HG03280 (cell line): Measurements from ENCODE around the gene GLDN.

Experiments used
- ATAC-seq: cut with Tn5 transposase; IDR thresholded peaks from one replicate; pipeline ENCODE4 v1.9.1; 2021; ENCODE audit warnings: mild to moderate bottlenecking, moderate library complexity; ENCODE audit not compliant: unreplicated experiment

GLDN gene

DNA sequence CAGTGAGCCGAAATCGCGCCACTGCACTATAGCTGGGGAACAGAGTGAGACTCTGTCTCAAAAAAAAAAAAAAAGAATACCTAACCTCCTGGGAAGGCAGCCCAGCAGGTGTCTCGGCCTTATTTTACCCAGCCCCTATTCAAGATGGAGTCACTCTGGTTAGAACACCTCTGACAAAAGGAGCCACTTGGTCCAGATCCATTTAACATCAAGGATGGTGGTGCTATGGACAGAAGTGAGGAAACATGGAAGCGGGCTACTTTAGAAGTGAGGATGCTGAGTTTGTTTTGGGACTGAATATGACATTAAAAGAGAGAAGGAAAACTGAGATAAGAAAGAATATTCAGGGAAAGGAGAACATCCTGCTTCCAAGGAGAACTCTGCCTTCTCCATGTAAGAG is 14.7 kb downstream of the GLDN start:
- no peak for ATAC-seq

DNA sequence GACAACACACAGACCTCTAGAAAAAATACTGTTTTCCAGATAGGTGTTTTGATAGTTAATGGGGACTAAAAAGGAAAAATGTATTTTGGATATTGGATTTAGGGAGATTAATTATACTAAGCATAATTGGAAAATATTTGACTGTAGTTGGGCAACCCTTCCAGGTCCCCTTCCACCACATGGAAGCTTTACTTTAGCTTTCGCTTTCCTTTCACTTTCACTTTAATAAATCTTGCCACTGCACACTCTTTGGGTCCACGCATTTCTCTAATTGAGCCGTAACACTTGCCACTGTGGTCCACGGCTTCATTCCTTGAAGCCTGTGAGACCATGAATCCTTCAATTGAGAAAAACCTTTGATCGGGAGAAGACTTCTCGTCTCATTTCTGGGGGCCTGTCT is 15.5 kb downstream of the GLDN start:
- ATAC-seq = no peak

DNA sequence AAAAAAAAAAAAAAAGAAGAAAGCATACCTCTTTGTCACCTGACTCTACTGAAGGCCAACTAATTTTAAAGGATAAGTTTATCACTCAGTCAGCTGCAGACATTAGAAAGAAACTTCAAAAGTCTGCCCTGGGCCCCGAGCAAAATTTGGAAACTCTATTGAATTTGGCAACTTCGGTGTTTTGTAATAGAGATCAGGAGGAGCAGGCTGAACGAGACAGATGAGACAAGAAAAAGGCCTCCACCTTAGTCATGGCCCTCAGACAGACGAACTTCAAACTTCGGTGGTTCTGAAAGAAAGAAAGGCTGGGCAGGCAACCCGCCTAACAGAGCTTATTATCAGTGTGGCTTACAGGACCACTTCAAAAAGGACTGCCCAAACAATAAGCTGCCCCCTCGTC is 18.5 kb downstream of the GLDN start:
- ATAC-seq = no peak

- ATAC-seq = no peak
These were observed 21.9 kb downstream of the GLDN start for GRCh38 chr15:51363383-51363782.

- no peak for ATAC-seq
These were observed 24.0 kb downstream of the GLDN start for GRCh38 chr15:51365417-51365816.

DNA sequence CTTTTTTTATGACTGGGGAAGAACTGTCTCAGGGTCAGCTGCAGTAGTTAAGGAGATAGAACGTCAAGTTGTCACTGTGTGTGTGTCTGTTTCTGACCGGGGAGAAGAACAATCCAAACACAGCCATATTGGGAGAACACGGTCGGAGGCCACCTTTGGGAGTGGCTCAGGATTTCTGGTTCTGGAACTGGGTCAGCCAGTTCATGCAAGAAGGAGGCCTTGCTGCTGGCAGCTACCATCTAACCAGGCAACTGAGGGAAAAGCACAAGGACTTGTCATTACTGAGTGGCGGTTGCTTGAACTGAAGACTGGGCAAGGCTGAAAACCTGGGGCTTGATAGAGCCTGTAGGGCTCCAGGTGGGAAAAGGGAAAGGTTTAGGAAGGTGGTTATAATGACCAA is 24.6 kb downstream of the GLDN start:
- no peak for ATAC-seq

DNA sequence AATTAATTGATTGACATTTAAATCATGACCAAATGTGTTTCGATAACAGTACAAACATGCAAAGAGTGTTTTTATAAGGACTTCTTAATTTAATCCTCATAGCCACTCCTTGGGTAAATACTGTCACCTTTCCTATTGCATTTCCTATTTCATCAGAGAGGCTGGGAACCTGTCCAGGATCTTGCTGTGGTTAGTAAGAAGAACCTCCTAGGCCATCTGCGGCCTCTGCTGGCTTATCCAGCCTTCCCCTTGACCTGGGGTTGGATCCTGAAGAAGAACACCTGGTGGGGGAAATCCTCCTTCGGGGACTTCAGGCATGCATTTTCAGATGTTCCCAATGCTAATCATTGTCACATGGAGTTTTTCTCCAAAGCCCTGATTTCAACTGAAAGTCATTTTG is 25.5 kb downstream of the GLDN start:
- no peak for ATAC-seq

GRCh38 chr15:51367322-51367976 is 26.0 kb downstream of the GLDN start:
- no peak for ATAC-seq

DNA sequence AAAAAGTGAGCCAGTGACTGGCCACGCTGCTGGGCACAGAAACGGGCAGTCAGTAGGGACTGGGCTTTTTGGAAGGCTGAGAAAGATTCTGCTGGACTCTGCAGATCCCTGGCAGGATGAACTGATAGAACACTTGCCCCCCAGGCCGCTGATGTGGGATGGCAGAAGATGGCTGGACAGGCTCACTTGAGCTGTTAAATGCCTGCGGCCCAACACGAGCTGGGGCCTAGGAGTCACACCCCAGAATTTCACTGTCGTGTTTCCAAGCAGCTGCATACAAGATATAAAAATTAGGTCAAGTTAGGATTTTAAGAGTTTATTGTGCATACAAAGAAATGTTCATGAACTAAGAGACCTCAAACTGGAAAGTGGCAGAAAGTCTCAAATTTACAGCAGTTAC is 26.9 kb downstream of the GLDN start:
- ATAC-seq = no peak

- no peak for ATAC-seq
These were observed 27.4 kb downstream of the GLDN start for GRCh38 chr15:51368751-51369450.

- no peak for ATAC-seq
These were observed 28.0 kb downstream of the GLDN start for GRCh38 chr15:51369451-51369761.

DNA sequence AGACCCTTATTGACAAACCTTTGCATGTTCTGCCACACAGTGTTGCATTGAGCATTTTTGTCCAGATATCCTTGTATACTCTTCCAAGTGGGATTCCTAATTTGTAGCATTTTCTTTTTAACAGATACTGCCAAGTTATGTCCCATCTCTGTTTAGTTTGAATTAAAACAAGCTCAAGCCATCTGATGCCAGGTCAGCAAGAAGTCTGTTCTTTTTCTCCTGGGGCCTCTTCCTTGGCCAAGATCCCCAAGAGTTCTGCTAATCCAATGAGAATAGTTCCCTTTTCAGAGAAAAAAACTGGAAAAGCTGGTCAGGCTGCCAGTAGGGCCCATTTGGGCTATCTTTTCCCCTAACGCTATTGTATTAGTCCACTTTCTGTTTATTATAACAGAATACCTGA is 29.8 kb downstream of the GLDN start:
- ATAC-seq = no peak

DNA sequence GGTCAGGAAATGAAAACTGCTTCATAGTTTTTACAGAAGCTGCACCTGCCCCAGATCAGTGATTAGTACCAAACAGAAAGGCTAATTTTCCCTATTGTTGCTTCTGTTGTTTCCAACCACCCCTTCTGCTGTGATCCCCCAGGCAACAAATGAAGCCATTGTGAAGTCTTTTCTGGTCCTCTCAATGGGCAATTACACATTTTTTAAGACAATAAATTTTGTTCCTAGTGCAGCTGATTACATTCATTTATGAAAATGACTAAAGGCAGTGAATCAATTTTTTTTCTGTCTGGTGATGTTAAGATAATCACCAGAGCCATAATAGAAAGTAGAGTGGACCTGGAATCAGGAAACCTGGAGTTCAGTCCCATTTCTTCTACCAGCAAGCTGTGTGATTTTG is 32.7 kb downstream of the GLDN start:
- no peak for ATAC-seq

DNA sequence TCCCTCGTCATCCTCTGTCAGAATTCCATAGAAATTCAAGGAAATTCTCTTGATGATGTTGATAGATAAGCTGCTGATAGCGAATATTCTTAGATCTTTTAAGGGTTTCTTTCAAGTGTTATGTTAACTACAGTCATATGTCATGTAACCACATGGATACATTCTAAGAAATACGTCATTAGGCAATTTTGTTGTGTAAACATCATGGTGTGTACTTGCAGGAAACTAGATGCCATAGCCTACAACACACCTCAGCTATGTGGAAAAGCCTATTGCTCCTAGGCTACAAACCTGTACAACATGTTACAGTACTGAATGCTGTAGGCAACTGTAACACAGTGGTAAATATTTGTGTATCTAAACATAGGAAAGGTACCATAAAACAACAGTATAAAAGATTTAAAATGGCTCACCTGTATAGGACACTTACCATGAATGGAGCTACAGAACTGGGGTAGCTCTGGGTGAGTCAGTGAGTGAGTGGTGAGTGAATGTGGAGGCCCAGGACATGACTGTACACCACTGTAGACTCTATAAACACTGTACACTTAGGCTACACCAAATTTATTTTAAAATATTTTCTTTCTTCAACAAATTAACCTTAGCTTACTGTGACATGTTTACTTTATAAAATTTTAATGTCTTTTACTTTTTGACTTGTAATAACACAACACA is 34.6 kb downstream of the GLDN start:
- no peak for ATAC-seq

- no peak for ATAC-seq
These were observed 35.8 kb downstream of the GLDN start for GRCh38 chr15:51377038-51377786.

- no peak for ATAC-seq
These were observed 37.0 kb downstream of the GLDN start for GRCh38 chr15:51378406-51378805.

GRCh38 chr15:51379390-51379789 is 37.9 kb downstream of the GLDN start:
- no peak for ATAC-seq

- ATAC-seq = no peak
These were observed 39.7 kb downstream of the GLDN start for GRCh38 chr15:51380999-51381806.

GRCh38 chr15:51382787-51383186 is 41.3 kb downstream of the GLDN start:
- ATAC-seq = no peak

DNA sequence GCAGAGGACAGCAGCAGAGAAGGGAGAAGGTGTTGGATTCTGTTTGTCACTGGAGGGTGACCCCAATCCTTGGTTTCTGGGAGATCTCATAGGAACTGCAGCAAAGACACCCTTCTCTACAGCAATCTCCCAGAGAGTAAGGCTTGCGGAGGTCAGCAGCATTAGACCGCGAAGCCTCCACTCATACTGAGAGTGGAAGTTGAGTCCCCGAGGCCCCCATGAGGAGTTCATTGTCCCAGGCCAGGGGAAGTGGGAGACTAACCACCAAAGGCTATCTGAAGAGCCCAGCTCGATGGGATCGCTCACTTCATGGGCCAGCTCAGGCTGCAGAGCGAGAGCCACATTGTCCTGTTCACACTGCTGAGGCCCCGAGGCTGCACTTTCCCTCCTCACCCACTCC is 44.6 kb downstream of the GLDN start:
- ATAC-seq = no peak

DNA sequence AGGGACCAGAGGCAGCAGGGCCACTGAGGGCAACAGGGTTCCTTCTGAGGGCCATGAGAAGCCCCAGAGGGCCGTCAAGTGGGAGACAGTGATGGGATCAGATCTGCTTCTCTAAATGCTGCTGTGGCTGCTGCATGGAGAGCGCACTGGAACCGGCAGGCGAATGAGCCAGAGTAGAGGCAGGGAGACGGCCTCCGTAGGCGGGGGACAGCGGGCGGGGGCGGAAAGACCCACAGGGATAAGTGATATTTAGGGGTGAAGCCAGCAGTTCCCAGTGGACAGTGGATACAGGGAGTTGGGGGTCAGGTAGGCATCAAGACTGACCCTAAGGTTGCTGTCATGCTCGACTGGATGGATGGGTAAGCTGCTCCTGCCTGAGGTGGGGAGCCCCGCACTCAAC is 45.0 kb downstream of the GLDN start:
- ATAC-seq = no peak
